Aorta (tissue), 5 donors: Measurements from ENCODE around the gene STX11. TPM values are rescaled to one million over a fixed set of nuclear protein-coding genes. Genes with fewer than 3 reads are reported as not detected.

ENCODE experiments used
- ATAC-seq: fragments of 200-7000 bp; cut with Tn5 transposase; one replicate; pipeline ENCODE4 v1.9.1; 2022; ENCODE audit warnings: moderate library complexity; ENCODE audit not compliant: low FRiP score
- DNase-seq, 2 donors: peaks; one replicate each; pipeline ENCODE4 v3.0.0-alpha.2; 2020
- H3K27ac ChIP-seq, 2 donors: one replicate each; pipeline ENCODE4 v1.5.1; 2013; ENCODE audit warnings: low read length in 2 of 2, mild to moderate bottlenecking in 2 of 2, moderate library complexity in 2 of 2, control low read depth in 1 of 2, inconsistent platforms in 1 of 2, low read depth in 1 of 2
- H3K27me3 ChIP-seq, 2 donors: one replicate each; pipeline ENCODE4 v1.6.1; 2013; ENCODE audit warnings: control low read depth in 1 of 2, low read length in 1 of 2, mild to moderate bottlenecking in 1 of 2, moderate library complexity in 1 of 2; ENCODE audit not compliant: insufficient read depth in 2 of 2, control insufficient read depth in 1 of 2
- H3K36me3 ChIP-seq, 2 donors: one replicate each; pipeline ENCODE4 v1.6.1; 2013; ENCODE audit warnings: control low read depth in 1 of 2, low read length in 1 of 2, mild to moderate bottlenecking in 1 of 2; ENCODE audit not compliant: insufficient read depth in 2 of 2, control insufficient read depth in 1 of 2
- H3K4me1 ChIP-seq, 2 donors: one replicate each; pipeline ENCODE4 v1.6.1; 2013; ENCODE audit warnings: low read length in 2 of 2, control low read depth in 1 of 2, mild to moderate bottlenecking in 1 of 2, moderate library complexity in 1 of 2; ENCODE audit not compliant: insufficient read depth in 2 of 2, control insufficient read depth in 1 of 2
- H3K4me3 ChIP-seq, 2 donors: one replicate each; pipeline ENCODE4 v1.5.1; 2013; ENCODE audit warnings: low read length in 2 of 2, control low read depth in 1 of 2, mild to moderate bottlenecking in 1 of 2
- H3K9me3 ChIP-seq: one replicate; pipeline ENCODE4 v1.6.1; 2013; ENCODE audit warnings: mild to moderate bottlenecking, low read length; ENCODE audit not compliant: control insufficient read depth
- WGBS, 2 donors: extraction: QIAGEN DNeasy Blood & Tissue Kit; methylation state at CpG; one replicate each; pipeline ENCODE4 v1.1.7; 2013; 5-methylcytosine and 5-hydroxymethylcytosine counted together
- intact Hi-C, 2 donors: fragments of 100-400 bp; cut with DNase I; formaldehyde crosslinking; loops; one replicate each; pipeline versions ENCODE4 v1.14.2 to v1.15.0; 2022
- polyA plus RNA-seq, 2 donors: library from polyadenylated mRNA; stranded (reverse); fragments of 200-250 nt; gene quantifications; one replicate each; pipeline ENCODE4 v1.2.3, GENCODE V29; 2013
- total RNA-seq, 2 donors: library from RNA; stranded (reverse); fragmentation: NEBNext Ultra II Directional; extraction: Animal tissue kit (Norgen Biotek cat#: 25700); gene quantifications; one replicate each; pipeline ENCODE4 v1.2.1, GENCODE V29; 2021
- donor health status: healthy with polysubstance abuse.
- donor health status: Bipolar disorder and iron deficiency.
- donor health status: DM: no; HTN: no; CAD: no.
- donor health status: DM: no; HTN: no; CAD: no.
- donor health status: DM: yes; HTN: yes; CAD: no.

The STX11 gene
- total and polyA plus RNA-seq, 4 donors: 2.0 to 7.0 (median 5.6) TPM

DNA sequence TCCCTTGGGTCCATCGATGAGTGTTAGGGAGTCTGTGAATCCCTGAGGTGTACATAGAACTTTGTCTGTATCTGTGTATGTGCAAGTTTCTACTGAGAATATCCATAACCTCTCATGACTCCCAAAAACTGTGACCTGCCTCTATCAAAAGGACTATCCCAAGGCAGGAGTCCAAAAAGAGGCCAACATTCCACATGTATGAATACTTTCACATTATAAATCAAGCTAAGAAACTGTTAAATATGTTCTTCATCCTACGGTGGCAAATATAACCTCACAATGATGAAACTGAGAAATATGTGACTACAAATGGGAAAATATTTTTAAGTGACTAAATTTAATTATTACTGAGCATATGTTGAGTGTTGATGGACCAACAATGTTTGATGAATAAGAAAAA, 16.1 kb upstream of the STX11 start:
- Histone ChIP-seq H3K27me3 (no peaks in the 10 kb centered on the region), H3K27ac (no peak overlapping the region), H3K9me3 (peaks cover 2% of the 10 kb centered on the region), H3K4me3 (no peak overlapping the region), H3K4me1 (peaks cover 0 to 4% of the 10 kb centered on the region in 2 donors), H3K36me3 (no peaks in the 10 kb centered on the region)
- ATAC-seq: no peak
- 55 to 73% methylated on average over 2 of the region's 2 CpGs for WGBS, 2 donors
- no peak for DNase-seq
- intact Hi-C loops: no loop called here

DNA sequence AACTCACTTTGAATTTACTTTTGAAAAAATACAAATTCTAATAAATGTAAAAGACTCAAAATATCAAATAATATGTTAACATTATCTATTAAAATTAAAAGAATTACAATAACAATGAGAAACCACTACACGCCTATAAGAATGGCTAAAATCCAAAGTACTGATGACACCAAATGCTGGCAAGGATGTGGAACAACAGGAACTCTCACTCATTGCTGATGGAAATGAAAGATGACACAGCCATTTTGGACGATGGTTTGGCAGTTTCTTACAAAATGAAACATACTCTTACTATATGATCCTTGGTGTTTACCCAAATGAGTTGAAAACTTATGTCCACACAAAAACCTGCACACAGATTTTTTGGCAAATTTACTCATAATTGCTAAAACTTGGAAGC, 15.6 kb upstream of the STX11 start:
- Histone ChIP-seq H3K4me3 (no peak overlapping the region), H3K36me3 (no peaks in the 10 kb centered on the region), H3K9me3 (no peaks in the 10 kb centered on the region), H3K4me1 (peaks cover 0 to 4% of the 10 kb centered on the region in 2 donors), H3K27ac (no peak overlapping the region), H3K27me3 (no peaks in the 10 kb centered on the region)
- no peak for DNase-seq
- no peak for ATAC-seq
- whole genome bisulfite sequencing, 2 donors: 61 to 69% methylated on average over 2 of the region's 2 CpGs
- intact Hi-C loops: no loop called here

DNA sequence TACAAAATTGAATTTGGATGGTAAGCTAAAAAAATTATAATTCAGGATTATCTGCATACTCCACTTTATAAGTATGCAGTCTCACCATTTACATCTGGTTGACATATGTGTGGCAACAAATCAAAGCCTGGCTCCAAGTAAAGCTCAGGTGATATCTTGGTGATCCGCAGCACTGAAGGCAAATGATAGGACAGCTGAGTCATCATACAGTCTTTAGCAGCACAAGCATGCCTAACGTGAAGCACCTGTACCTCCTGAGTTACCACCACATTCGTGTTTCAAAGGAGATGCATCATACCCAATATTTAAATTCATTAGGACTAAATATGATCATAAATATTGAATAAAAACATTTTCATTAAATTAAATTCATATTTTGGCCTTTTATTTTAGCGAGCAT, 11.8 kb upstream of the STX11 start:
- ATAC-seq (no peak), DNase-seq (no peak)
- 87 to 90% methylated on average over 4 of the region's 4 CpGs for WGBS, 2 donors
- Histone ChIP-seq H3K4me1 (no peaks in the 10 kb centered on the region), H3K4me3 (no peak overlapping the region), H3K27ac (no peak overlapping the region), H3K27me3 (no peaks in the 10 kb centered on the region), H3K36me3 (no peaks in the 10 kb centered on the region), H3K9me3 (no peaks in the 10 kb centered on the region)
- intact Hi-C loops: no loop called here

- H3K9me3 ChIP-seq: no peaks in the 10 kb centered on the region
- H3K4me1 ChIP-seq: no peaks in the 10 kb centered on the region
- H3K36me3 ChIP-seq: no peaks in the 10 kb centered on the region
- H3K4me3 ChIP-seq: no peak overlapping the region
- WGBS, 2 donors: 95 to 96% methylated on average over 3 of the region's 3 CpGs
- intact Hi-C loops: no loop called here
- DNase-seq: no peak
- no peak overlapping the region for H3K27ac ChIP-seq
- no peaks in the 10 kb centered on the region for H3K27me3 ChIP-seq
- no peak for ATAC-seq
Observed at GRCh38 chr6:144139817-144140216, 10.5 kb upstream of the STX11 start.

DNA sequence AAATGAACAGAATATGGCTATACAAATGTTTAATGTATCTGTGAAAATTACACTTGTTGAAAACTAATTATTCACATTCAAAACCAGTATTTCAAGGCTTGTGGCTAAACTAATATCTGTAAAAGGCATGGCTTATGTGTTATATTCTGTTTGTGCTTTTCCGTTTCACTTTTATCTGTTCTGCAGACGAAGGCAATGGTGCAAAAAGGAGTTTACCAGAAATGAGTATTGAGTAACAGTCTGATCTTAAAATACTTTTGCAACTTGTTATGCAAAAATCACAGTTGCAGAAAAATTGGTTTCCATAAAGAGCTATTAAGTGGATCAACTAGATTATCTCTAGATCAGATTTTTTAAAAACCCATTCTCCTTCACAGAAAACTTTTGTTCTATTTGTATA, 9.4 kb upstream of the STX11 start:
- Histone ChIP-seq H3K27me3 (no peaks in the 10 kb centered on the region), H3K36me3 (no peaks in the 10 kb centered on the region), H3K27ac (no peak overlapping the region), H3K4me1 (no peaks in the 10 kb centered on the region), H3K4me3 (no peak overlapping the region), H3K9me3 (no peaks in the 10 kb centered on the region)
- no peak for ATAC-seq
- WGBS, 2 donors: 87 to 91% methylated on average over 2 of the region's 2 CpGs
- no peak for DNase-seq
- intact Hi-C loops: no loop called here

DNA sequence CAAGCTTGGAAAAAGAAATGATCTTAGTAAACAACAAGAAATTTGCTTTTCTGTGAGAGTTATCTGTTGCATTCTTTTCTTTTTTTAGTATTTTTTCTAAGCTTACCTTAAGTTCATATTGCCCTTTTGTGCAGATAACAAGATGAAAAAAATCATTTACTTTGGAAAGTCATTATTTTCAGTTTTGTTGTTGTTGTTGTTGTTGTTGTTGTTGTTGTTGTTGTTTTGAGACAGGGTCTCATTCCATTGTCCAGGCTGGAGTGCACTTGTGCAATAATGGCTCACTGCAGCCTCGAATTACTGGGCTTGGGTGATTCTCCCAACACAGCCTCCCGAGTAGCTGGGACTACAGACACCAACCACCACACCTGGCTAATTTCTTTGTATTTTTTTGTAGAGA, 8.8 kb upstream of the STX11 start:
- H3K27me3 ChIP-seq: no peaks in the 10 kb centered on the region
- H3K4me3 ChIP-seq: no peak overlapping the region
- no peaks in the 10 kb centered on the region for H3K9me3 ChIP-seq
- no peaks in the 10 kb centered on the region for H3K36me3 ChIP-seq
- H3K4me1 ChIP-seq: no peaks in the 10 kb centered on the region
- 82 to 88% methylated on average over 2 of the region's 2 CpGs for WGBS, 2 donors
- ATAC-seq (no peak), DNase-seq (no peak)
- no peak overlapping the region for H3K27ac ChIP-seq
- intact Hi-C loops: no loop called here

DNA sequence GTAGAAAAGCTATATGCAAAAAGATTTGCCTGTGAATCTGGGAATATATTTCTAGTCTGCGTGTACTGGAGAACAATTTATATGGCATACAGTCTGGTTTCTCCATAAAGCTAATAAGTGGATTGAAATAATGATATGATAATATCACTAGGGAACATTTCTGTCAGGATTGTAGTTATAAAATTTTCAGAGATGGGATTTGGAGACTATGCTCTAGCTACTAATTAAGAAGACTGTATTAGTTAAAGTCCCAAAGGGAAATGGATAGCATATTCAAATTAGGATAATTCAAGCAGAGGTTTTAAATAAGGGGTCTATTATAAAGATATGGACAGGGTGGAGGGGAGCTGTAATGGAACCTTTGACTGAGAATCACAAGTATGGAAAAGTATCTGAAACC, 7.2 kb upstream of the STX11 start:
- Histone ChIP-seq H3K4me3 (no peak overlapping the region), H3K36me3 (no peaks in the 10 kb centered on the region), H3K9me3 (no peaks in the 10 kb centered on the region), H3K4me1 (no peaks in the 10 kb centered on the region), H3K27ac (no peak overlapping the region), H3K27me3 (no peaks in the 10 kb centered on the region)
- ATAC-seq (no peak), DNase-seq (no peak)
- intact Hi-C loops: no loop called here
- WGBS, 2 donors: 90 to 98% methylated on average over 1 of the region's 1 CpG

DNA sequence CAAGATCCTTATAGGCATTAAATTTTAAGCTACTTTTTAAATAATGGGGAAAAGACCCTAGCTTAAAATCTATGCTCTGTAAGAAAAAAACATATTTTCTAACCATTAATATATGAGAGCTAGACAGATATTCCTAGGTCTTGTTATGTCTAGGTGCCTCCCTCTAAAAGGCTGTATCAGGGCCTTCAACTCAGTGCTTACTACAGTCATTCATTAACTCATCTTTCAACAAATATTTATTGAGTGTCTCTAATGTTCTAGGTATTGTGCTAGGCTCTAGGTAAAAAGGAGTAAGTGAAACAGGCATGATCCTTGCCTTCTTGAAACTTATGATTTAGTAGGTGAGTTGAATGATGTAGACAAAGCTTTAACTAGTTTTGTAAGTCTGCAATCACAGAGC, 6.4 kb upstream of the STX11 start:
- Histone ChIP-seq H3K27ac (no peak overlapping the region), H3K9me3 (no peaks in the 10 kb centered on the region), H3K27me3 (no peaks in the 10 kb centered on the region), H3K4me3 (no peak overlapping the region), H3K4me1 (no peaks in the 10 kb centered on the region), H3K36me3 (no peaks in the 10 kb centered on the region)
- intact Hi-C loops: no loop called here
- DNase-seq (no peak), ATAC-seq (no peak)

- no peak for DNase-seq
- Histone ChIP-seq H3K27ac (no peak overlapping the region), H3K9me3 (no peaks in the 10 kb centered on the region), H3K4me3 (no peak overlapping the region), H3K27me3 (no peaks in the 10 kb centered on the region), H3K36me3 (no peaks in the 10 kb centered on the region), H3K4me1 (no peaks in the 10 kb centered on the region)
- no peak for ATAC-seq
- intact Hi-C loops: no loop called here
- 91 to 94% methylated on average over 1 of the region's 1 CpG for WGBS, 2 donors
Observed at GRCh38 chr6:144144996-144145395, 5.3 kb upstream of the STX11 start.
